ENCODE measurements around the gene OR52E6.
A peak's percentile ranks its signal among the peaks of the same experiment; 100 is the strongest.

OR52E6 gene

DNA sequence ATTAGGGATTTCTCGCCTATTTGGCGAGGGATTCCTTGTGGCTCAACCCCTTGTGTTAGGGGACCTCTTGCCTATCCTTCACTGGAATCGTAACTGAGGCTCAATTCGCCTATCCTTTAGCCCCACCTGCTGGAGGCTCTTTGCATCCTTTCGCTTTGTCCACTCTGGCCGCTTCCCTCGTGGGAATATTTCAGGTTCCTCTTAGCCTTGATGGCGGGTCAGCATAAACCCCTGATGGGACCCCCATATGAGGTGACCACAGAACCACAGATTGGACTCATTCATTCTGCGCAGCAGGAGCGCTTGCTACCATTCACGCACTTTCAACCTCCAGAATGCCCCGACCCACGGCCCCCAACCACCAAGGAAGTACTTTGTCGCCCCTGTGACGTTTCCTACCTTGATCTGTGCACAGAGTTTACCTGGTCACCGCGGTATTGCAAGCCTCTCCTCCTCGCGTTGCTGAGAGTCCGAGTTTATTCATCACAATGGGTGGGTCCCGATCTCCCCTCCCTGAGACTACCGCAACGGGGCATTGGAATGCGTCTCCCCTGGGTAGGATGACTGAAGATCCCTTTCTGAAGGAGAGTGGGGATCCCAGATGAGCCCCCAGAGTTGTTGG is 33.1 kb downstream of the OR52E6 start, which contains the start of gene OR52N2:
OR52N2 (plus strand) TSS at position 425 of the 622 bp plus-strand sequence. CDS start 11,412 bp downstream, outside the sequence.
- Histone ChIP-seq H3K27me3 (replicated peaks; ENCODE audit: control insufficient read depth, insufficient read depth, low read length, poor library complexity, severe bottlenecking) (no peaks in the 10 kb centered on the region), H3K4me1 (ENCODE audit: control insufficient read depth, insufficient read depth, low read length, poor library complexity, severe bottlenecking) (no peaks in the 10 kb centered on the region), H3K36me3 (ENCODE audit: control insufficient read depth, insufficient read depth, low read length) (no peaks in the 10 kb centered on the region), H3K4me3 (ENCODE audit: insufficient read depth, low read depth, low read length, poor library complexity, severe bottlenecking) (peak within 1 kb of the TSS; percentile 48), H3K9me3 (ENCODE audit: control insufficient read depth, low read length) (no peaks in the 10 kb centered on the region), H3K27ac (ENCODE audit: insufficient read depth, low read length, poor library complexity, severe bottlenecking) (no peak within 1 kb of the TSS)
- peak; percentile 38 to 71 (median 42) for DNase-seq

DNA sequence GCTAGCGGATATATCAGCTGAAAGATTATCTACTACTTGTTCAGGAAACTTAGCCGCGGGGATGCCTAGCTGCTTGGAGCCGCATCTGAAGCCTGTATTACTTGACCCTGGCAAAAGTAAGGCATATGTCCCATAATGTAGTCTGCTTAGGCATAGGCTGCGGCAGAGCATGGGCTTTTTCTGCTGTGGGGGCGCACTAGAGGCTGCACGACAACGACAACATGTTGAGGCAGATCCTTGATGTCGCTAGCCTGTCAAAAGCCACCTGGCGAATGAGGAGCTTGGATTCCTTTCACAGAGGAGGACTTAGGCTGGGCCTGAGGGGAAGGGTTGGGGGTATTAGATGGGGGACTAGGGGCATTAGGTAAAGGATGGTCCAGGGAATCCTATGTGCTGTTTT is 34.1 kb downstream of the OR52E6 start:
- no peak overlapping the region for H3K4me3 ChIP-seq (ENCODE audit: insufficient read depth, low read depth, low read length, poor library complexity, severe bottlenecking)
- no peak for DNase-seq

DNA sequence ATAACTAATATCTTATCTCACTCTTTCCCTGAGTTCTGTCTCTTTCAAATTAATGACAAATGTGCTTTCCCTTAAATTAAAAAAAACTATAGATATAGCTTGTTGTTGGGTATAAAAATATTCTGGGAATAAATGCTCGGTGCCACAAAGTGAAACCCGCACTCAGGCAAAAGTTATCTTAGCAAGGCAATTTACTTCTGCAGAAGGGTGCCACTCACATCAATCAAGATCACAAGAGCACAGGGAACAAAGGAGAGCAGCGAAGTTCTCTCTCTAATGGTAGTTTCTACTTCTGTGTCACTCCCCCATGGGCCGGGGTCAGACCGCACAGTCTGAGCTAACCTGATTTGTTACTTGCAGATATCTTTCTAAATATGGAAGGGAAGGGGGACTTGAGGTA is 37.7 kb downstream of the OR52E6 start:
- H3K4me1 ChIP-seq (ENCODE audit: control insufficient read depth, insufficient read depth, low read length, poor library complexity, severe bottlenecking) = no peaks in the 10 kb centered on the region
- H3K27ac ChIP-seq (ENCODE audit: insufficient read depth, low read length, poor library complexity, severe bottlenecking) = no peak overlapping the region
- H3K4me3 ChIP-seq (ENCODE audit: insufficient read depth, low read depth, low read length, poor library complexity, severe bottlenecking) = no peak overlapping the region
- DNase-seq = no peak
- H3K36me3 ChIP-seq (ENCODE audit: control insufficient read depth, insufficient read depth, low read length) = no peaks in the 10 kb centered on the region
- no peaks in the 10 kb centered on the region for H3K27me3 ChIP-seq (replicated peaks; ENCODE audit: control insufficient read depth, insufficient read depth, low read length, poor library complexity, severe bottlenecking)
- H3K9me3 ChIP-seq (ENCODE audit: control insufficient read depth, low read length) = no peaks in the 10 kb centered on the region

More for the DNA sequence above, 34.1 kb downstream of the OR52E6 start:
- no peaks in the 10 kb centered on the region for H3K27me3 ChIP-seq (replicated peaks; ENCODE audit: control insufficient read depth, insufficient read depth, low read length, poor library complexity, severe bottlenecking)
- H3K36me3 ChIP-seq (ENCODE audit: control insufficient read depth, insufficient read depth, low read length) = no peaks in the 10 kb centered on the region
- no peaks in the 10 kb centered on the region for H3K4me1 ChIP-seq (ENCODE audit: control insufficient read depth, insufficient read depth, low read length, poor library complexity, severe bottlenecking)
- H3K27ac ChIP-seq (ENCODE audit: insufficient read depth, low read length, poor library complexity, severe bottlenecking) = no peak overlapping the region
- H3K9me3 ChIP-seq (ENCODE audit: control insufficient read depth, low read length) = no peaks in the 10 kb centered on the region

DNA sequence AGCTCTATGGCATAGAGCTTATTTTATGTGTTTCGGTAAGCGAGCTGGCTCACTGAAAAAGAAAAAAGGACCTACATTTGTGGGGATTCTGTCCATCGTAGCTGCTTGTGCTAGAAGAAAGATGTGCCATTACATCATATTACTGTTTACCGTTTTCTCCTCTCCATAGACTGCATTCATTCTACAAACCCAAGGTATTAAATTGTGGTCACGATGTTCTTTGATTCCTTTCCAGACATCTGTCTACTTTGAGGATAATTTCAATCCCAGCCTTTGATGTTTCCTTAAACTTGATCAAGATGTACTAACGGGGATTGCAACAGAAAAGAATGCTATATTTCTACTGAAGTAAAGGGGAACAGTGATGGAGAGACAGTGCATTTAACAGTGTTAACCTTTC is 45.2 kb downstream of the OR52E6 start:
- Histone ChIP-seq H3K4me3 (ENCODE audit: insufficient read depth, low read depth, low read length, poor library complexity, severe bottlenecking) (no peak overlapping the region), H3K36me3 (ENCODE audit: control insufficient read depth, insufficient read depth, low read length) (no peaks in the 10 kb centered on the region), H3K9me3 (ENCODE audit: control insufficient read depth, low read length) (no peaks in the 10 kb centered on the region), H3K4me1 (ENCODE audit: control insufficient read depth, insufficient read depth, low read length, poor library complexity, severe bottlenecking) (no peaks in the 10 kb centered on the region), H3K27ac (ENCODE audit: insufficient read depth, low read length, poor library complexity, severe bottlenecking) (no peak overlapping the region), H3K27me3 (replicated peaks; ENCODE audit: control insufficient read depth, insufficient read depth, low read length, poor library complexity, severe bottlenecking) (peaks cover 3% of the 10 kb centered on the region)
- no peak for DNase-seq

DNA sequence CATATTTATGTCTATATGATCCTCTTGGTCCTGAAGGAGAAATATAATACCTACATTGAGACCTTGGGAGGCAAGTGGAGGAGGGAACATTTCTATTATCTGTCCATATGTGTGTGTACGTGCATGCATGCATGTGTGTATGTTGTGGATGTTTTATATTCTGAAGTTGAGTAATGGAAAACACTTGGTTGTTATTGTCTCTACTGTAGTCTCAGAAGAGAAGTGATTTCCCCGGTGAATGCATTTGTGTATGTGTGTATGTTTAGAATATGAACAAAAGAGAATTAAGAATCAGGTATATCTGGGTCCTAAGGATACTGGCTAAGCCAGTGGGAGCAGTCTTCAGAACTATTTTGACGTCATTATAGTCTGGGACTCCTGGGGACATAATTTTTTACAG is 50.5 kb downstream of the OR52E6 start, which contains the start of gene OR52N1:
OR52N1 (minus strand) TSS at position 101 of the 400 bp plus-strand sequence. CDS start 2,449 bp downstream, outside the sequence.
- Histone ChIP-seq H3K27me3 (replicated peaks; ENCODE audit: control insufficient read depth, insufficient read depth, low read length, poor library complexity, severe bottlenecking) (no peaks in the 10 kb centered on the region), H3K4me1 (ENCODE audit: control insufficient read depth, insufficient read depth, low read length, poor library complexity, severe bottlenecking) (no peaks in the 10 kb centered on the region), H3K4me3 (ENCODE audit: insufficient read depth, low read depth, low read length, poor library complexity, severe bottlenecking) (no peak within 1 kb of the TSS), H3K36me3 (ENCODE audit: control insufficient read depth, insufficient read depth, low read length) (no peaks in the 10 kb centered on the region), H3K9me3 (ENCODE audit: control insufficient read depth, low read length) (no peaks in the 10 kb centered on the region), H3K27ac (ENCODE audit: insufficient read depth, low read length, poor library complexity, severe bottlenecking) (no peak within 1 kb of the TSS)
- DNase-seq = no peak

Measured in effector memory CD4-positive, alpha-beta T cell (primary cell).